DOHH2 (cell line): Measurements from ENCODE around the gene TENT4A.

ENCODE experiments used
- H3F3A ChIP-seq: fragments of 200-600 bp; sonication (generic), shearing (Covaris generic); 2 replicates; pipeline ENCODE4 v1.6.0; 2016; ENCODE audit warnings: antibody characterized with exemption, mild to moderate bottlenecking; ENCODE audit not compliant: control insufficient read depth, insufficient read depth
- H3K27ac ChIP-seq: fragments of 200-600 bp; sonication (generic); 2 replicates; pipeline ENCODE4 v1.5.1; 2014; ENCODE audit warnings: low read depth, mild to moderate bottlenecking, low read length, moderate library complexity
- H3K27me3 ChIP-seq: fragments of 200-600 bp; sonication (generic); 2 replicates; pipeline ENCODE4 v1.6.1; 2014; ENCODE audit warnings: mild to moderate bottlenecking, low read length, mixed read lengths; ENCODE audit not compliant: control insufficient read depth
- H3K36me3 ChIP-seq: fragments of 200-600 bp; sonication (generic); 2 replicates; pipeline ENCODE4 v1.6.1; 2014; ENCODE audit warnings: mild to moderate bottlenecking, low read length, moderate library complexity, mixed read lengths; ENCODE audit not compliant: control insufficient read depth
- H3K4me1 ChIP-seq: fragments of 200-600 bp; sonication (generic); 2 replicates; pipeline ENCODE4 v1.6.1; 2014; ENCODE audit warnings: mild to moderate bottlenecking, low read length, mixed read lengths; ENCODE audit not compliant: control insufficient read depth
- H3K4me2 ChIP-seq: fragments of 200-600 bp; sonication (generic); 2 replicates; pipeline ENCODE4 v1.6.0; 2014; ENCODE audit warnings: mild to moderate bottlenecking, low read length, moderate library complexity
- H3K4me3 ChIP-seq: fragments of 200-600 bp; sonication (generic); 2 replicates; pipeline ENCODE4 v1.5.1; 2014; ENCODE audit warnings: mild to moderate bottlenecking, low read length, mixed read lengths
- H3K79me2 ChIP-seq: fragments of 200-600 bp; sonication (generic); 2 replicates; pipeline ENCODE4 v1.6.1; 2014; ENCODE audit warnings: mild to moderate bottlenecking, low read length, mixed read lengths; ENCODE audit not compliant: control insufficient read depth
- H3K9me2 ChIP-seq: fragments of 200-600 bp; sonication (generic); replicated peaks from 2 replicates; pipeline ENCODE4 v1.6.1; 2014; ENCODE audit warnings: mild to moderate bottlenecking, low read length, mixed read lengths; ENCODE audit not compliant: control insufficient read depth
- H3K9me3 ChIP-seq: fragments of 200-600 bp; sonication (generic); 2 replicates; pipeline ENCODE4 v1.6.1; 2014; ENCODE audit warnings: antibody characterized with exemption, low read length, mixed read lengths; ENCODE audit not compliant: control insufficient read depth, insufficient read depth
- H4K20me1 ChIP-seq: fragments of 200-600 bp; sonication (generic); 2 replicates; pipeline ENCODE4 v1.6.0; 2014; ENCODE audit warnings: low read depth, mild to moderate bottlenecking, antibody characterized with exemption, low read length, moderate library complexity; ENCODE audit not compliant: control insufficient read depth, insufficient read depth
- EZH2phosphoT487 ChIP-seq: fragments of 200-600 bp; sonication (generic); IDR thresholded peaks from 2 replicates; pipeline ENCODE4 v1.6.1; 2017; ENCODE audit warnings: borderline replicate concordance, mild to moderate bottlenecking, antibody characterized with exemption, low read length, moderate library complexity, mixed read lengths
- TF ChIP-seq, protein P1 (sequence below): fragments of 200-600 bp; sonication (generic); IDR thresholded peaks from one replicate; pipeline ENCODE4 v1.5.1; 2014; ENCODE audit warnings: antibody characterized with exemption, mild to moderate bottlenecking, low read depth, low read length; ENCODE audit not compliant: poor library complexity, severe bottlenecking

The TENT4A gene

GRCh38 chr5:6733411-6734242 is 20.4 kb downstream of the TENT4A start:
- TF ChIP-seq EZH2phosphoT487 = no peak
- TF ChIP-seq, protein P1, sequence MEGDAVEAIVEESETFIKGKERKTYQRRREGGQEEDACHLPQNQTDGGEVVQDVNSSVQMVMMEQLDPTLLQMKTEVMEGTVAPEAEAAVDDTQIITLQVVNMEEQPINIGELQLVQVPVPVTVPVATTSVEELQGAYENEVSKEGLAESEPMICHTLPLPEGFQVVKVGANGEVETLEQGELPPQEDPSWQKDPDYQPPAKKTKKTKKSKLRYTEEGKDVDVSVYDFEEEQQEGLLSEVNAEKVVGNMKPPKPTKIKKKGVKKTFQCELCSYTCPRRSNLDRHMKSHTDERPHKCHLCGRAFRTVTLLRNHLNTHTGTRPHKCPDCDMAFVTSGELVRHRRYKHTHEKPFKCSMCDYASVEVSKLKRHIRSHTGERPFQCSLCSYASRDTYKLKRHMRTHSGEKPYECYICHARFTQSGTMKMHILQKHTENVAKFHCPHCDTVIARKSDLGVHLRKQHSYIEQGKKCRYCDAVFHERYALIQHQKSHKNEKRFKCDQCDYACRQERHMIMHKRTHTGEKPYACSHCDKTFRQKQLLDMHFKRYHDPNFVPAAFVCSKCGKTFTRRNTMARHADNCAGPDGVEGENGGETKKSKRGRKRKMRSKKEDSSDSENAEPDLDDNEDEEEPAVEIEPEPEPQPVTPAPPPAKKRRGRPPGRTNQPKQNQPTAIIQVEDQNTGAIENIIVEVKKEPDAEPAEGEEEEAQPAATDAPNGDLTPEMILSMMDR = no peak
- no peak overlapping the region for H3K4me3 ChIP-seq
- no peaks in the 10 kb centered on the region for H3K27me3 ChIP-seq
- no peaks in the 10 kb centered on the region for H3K9me3 ChIP-seq
- peaks cover 84% of the 10 kb centered on the region for H3K36me3 ChIP-seq
- peaks cover 61% of the 10 kb centered on the region for H4K20me1 ChIP-seq
- no peaks in the 10 kb centered on the region for H3K9me2 ChIP-seq
- H3K27ac ChIP-seq = no peak overlapping the region
- peaks cover 66% of the 10 kb centered on the region for H3K4me1 ChIP-seq
- H3K4me2 ChIP-seq = no peak overlapping the region
- peaks cover 100% of the 10 kb centered on the region for H3K79me2 ChIP-seq
- no peaks in the 10 kb centered on the region for H3F3A ChIP-seq

DNA sequence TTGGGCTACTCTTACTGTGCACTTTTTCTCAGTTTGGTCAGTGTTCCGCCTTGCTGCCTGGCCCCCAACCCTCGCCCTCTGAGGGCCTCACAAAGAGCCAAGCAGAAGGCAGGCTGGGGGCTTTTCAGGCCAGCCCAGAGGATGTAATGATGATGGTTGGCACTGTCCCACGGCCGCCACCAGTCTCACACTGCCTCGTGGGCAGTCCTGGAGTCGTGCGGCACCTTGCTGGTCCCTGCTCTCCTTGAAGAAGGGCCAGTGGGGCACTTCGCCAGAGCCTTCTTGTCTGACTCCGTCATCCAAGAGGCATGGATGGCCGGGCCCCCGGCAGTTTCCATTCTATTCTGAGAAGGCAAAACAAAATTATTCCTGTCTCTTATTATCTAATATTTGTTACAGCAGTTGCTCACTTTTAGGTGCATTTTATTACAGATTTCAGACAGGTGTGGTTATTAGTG is 21.0 kb downstream of the TENT4A start:
- Histone ChIP-seq H3K4me2 (no peak overlapping the region), H3K9me2 (no peaks in the 10 kb centered on the region), H3K79me2 (peaks cover 99% of the 10 kb centered on the region), H3K4me1 (peaks cover 60% of the 10 kb centered on the region), H4K20me1 (peaks cover 59% of the 10 kb centered on the region), H3F3A (no peaks in the 10 kb centered on the region), H3K27ac (no peak overlapping the region), H3K9me3 (no peaks in the 10 kb centered on the region), H3K27me3 (no peaks in the 10 kb centered on the region), H3K36me3 (peaks cover 85% of the 10 kb centered on the region), H3K4me3 (no peak overlapping the region)
- TF ChIP-seq EZH2phosphoT487 = no peak
- TF ChIP-seq, protein P1 = no peak

- Histone ChIP-seq H4K20me1 (peaks cover 54% of the 10 kb centered on the region), H3K36me3 (peaks cover 85% of the 10 kb centered on the region), H3K4me1 (peaks cover 55% of the 10 kb centered on the region), H3K9me2 (no peaks in the 10 kb centered on the region), H3K4me2 (peak overlapping the region; percentile 13; the same call in 1 of the 2 replicates), H3K9me3 (no peaks in the 10 kb centered on the region), H3K4me3 (no peak overlapping the region), H3K79me2 (peaks cover 99% of the 10 kb centered on the region), H3K27ac (no peak overlapping the region), H3F3A (no peaks in the 10 kb centered on the region), H3K27me3 (no peaks in the 10 kb centered on the region)
- no peak for TF ChIP-seq EZH2phosphoT487
- TF ChIP-seq, protein P1 = no peak
These were observed 21.5 kb downstream of the TENT4A start for GRCh38 chr5:6734781-6735180.
